Gastrocnemius medialis (tissue), 4 donors: Measurements from ENCODE around the gene RANBP10.
A peak's percentile ranks its signal among the peaks of the same experiment; 100 is the strongest.

Experiments
- CTCF ChIP-seq, 5 experiments: fragments of 450-650 bp in 3 of 5; fragments of 200-600 bp in 2 of 5; sonication (generic) in 2 of 5; IDR thresholded peaks in 4 of 5; conservative IDR thresholded peaks in 1 of 5; 1 replicate in 4 of 5; 2 replicates in 1 of 5; pipeline ENCODE4 v1.5.1; 2016 to 2019; ENCODE audit warnings: antibody characterized with exemption in 5 of 5, mild to moderate bottlenecking in 3 of 5, moderate library complexity in 3 of 5
- POLR2A ChIP-seq, 2 donors: fragments of 450-650 bp; IDR thresholded peaks; one replicate each; pipeline ENCODE4 v1.6.1; 2017; ENCODE audit warnings: antibody characterized with exemption in 2 of 2, mild to moderate bottlenecking in 2 of 2, moderate library complexity in 2 of 2

GRCh38 chr16:67804853-67805542 lies 1.4 kb downstream of the RANBP10 start:
- TF ChIP-seq CTCF (IDR thresholded peaks at IDR 0.05 in 4 of 5, conservative IDR thresholded peaks at IDR 0.05 in 1 of 5) (no peak), POLR2A (IDR thresholded peaks at IDR 0.05) (peak in 1 of 2 donors; percentile 33)
